ENCODE results near the gene NUSAP1. TPM values are rescaled to one million over a fixed set of nuclear protein-coding genes. Genes with fewer than 3 reads are reported as not detected.

Gene NUSAP1
- total and polyA plus RNA-seq, 3 experiments from 2014 or later: 2.7 to 106 (median 100) TPM

DNA sequence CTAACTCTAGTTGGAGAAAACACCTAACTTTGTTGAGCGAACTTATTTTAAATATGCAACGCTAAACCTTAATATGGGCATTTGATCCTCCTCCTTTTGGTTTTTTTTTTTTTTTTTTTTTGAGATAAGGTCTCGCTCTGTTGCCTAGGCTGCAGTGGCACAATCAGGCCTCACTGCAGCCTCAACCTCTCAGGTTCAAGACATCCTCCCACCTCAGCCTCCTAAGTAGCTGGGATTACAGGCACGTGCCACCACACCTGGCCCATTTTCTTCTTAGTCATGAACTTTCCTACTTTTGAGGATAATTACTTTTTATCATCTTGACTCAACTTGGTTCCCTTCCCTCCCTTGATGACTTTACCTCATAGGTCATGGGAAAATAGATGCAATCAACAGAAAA lies 3.9 kb downstream of the NUSAP1 start:
- ChIA-PET CTCF (no interaction called here), POLR2A (no interaction called here)
- H3K27me3 ChIP-seq (ENCODE audit: insufficient read depth, low read length, poor library complexity, severe bottlenecking): no peaks in the 10 kb centered on the region
- H3K4me3 ChIP-seq (ENCODE audit: low read length): no peak overlapping the region
- peak overlapping the region in 2 of 8 donors; percentile 6 to 70 for H3K27ac Mint-ChIP-seq
- H3K4me1 ChIP-seq (ENCODE audit: insufficient read depth, low read length): peaks cover 8% of the 10 kb centered on the region
- peaks cover 27 to 53% (median 41%) of the 10 kb centered on the region in 3 donors for H3K4me1 Mint-ChIP-seq
- no peak for DNase-seq
- H3K4me3 Mint-ChIP-seq: peak overlapping the region in 3 of 7 donors; percentile 2 to 59 (median 54)
- peaks cover 0 to 14% (median 3%) of the 10 kb centered on the region in 3 donors for H3K36me3 Mint-ChIP-seq
- H3K36me3 ChIP-seq (ENCODE audit: insufficient read depth, low read length): no peaks in the 10 kb centered on the region
- H3K9me3 ChIP-seq (ENCODE audit: low read length): no peaks in the 10 kb centered on the region
- peaks cover 0 to 1% of the 10 kb centered on the region in 2 donors for H3K27me3 Mint-ChIP-seq
- no peaks in the 10 kb centered on the region for H3K9me3 Mint-ChIP-seq
- no peak overlapping the region for H3K27ac ChIP-seq (ENCODE audit: low read depth, low read length)

GRCh38 chr15:41337047-41337446 lies 4.4 kb downstream of the NUSAP1 start:
- CTCF ChIA-PET: no interaction called here
- Histone ChIP-seq H3K4me1 (ENCODE audit: insufficient read depth, low read length) (peaks cover 8% of the 10 kb centered on the region), H3K27ac (ENCODE audit: low read depth, low read length) (no peak overlapping the region), H3K27me3 (ENCODE audit: insufficient read depth, low read length, poor library complexity, severe bottlenecking) (no peaks in the 10 kb centered on the region), H3K9me3 (ENCODE audit: low read length) (no peaks in the 10 kb centered on the region), H3K4me3 (ENCODE audit: low read length) (no peak overlapping the region), H3K36me3 (ENCODE audit: insufficient read depth, low read length) (no peaks in the 10 kb centered on the region)
- DNase-seq: no peak
- Mint-ChIP-seq H3K27ac (peak overlapping the region in 2 of 8 donors; percentile 2 to 4), H3K4me1 (peaks cover 22 to 53% (median 36%) of the 10 kb centered on the region in 3 donors), H3K27me3 (peaks cover 0 to 1% of the 10 kb centered on the region in 2 donors), H3K4me3 (peak overlapping the region in 1 of 7 donors; percentile 69), H3K36me3 (peaks cover 0 to 11% (median 3%) of the 10 kb centered on the region in 3 donors), H3K9me3 (no peaks in the 10 kb centered on the region)
- POLR2A ChIA-PET: no interaction called here

- H3K4me3 ChIP-seq (ENCODE audit: low read length): no peak overlapping the region
- no peaks in the 10 kb centered on the region for H3K27me3 ChIP-seq (ENCODE audit: insufficient read depth, low read length, poor library complexity, severe bottlenecking)
- H3K4me1 Mint-ChIP-seq: peaks cover 15 to 47% (median 30%) of the 10 kb centered on the region in 3 donors
- ChIA-PET POLR2A (no interaction called here), CTCF (no interaction called here)
- no peaks in the 10 kb centered on the region for H3K9me3 ChIP-seq (ENCODE audit: low read length)
- no peaks in the 10 kb centered on the region for H3K9me3 Mint-ChIP-seq
- no peak overlapping the region for H3K27ac ChIP-seq (ENCODE audit: low read depth, low read length)
- H3K27ac Mint-ChIP-seq: peak overlapping the region in 4 of 8 donors; percentile 2 to 83 (median 23)
- peaks cover 0 to 5% (median 4%) of the 10 kb centered on the region in 3 donors for H3K36me3 Mint-ChIP-seq
- H3K27me3 Mint-ChIP-seq: no peaks in the 10 kb centered on the region
- peak overlapping the region in 4 of 7 donors; percentile 16 to 75 (median 28) for H3K4me3 Mint-ChIP-seq
- no peak for DNase-seq
- H3K4me1 ChIP-seq (ENCODE audit: insufficient read depth, low read length): peaks cover 8% of the 10 kb centered on the region
- H3K36me3 ChIP-seq (ENCODE audit: insufficient read depth, low read length): no peaks in the 10 kb centered on the region
Observed at GRCh38 chr15:41337631-41338522, 5.2 kb downstream of the NUSAP1 start.

DNA sequence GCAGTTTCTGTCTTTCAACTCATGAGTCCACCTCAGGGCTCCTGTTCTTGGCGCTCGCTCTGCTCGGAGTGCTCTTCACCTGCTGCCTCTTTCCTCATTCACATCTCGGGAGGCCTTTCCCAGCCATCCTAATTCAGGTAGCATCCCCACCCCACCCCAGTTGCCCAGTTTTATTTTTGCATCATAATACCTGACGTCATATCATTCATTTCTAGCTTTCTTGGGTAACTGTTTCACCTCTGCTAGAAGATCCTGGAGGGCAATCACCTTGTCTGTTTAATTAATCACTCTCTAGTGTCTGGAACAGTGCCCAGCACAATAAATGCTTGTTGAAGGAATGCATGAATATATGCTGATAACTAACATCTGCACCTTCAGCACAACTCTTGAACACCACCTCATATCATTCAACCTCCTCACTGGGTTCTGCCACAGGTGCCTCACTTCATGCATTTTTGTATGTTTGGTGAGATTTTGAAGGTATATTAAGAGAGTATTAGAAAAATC lies 7.6 kb downstream of the NUSAP1 start:
- POLR2A ChIA-PET: no interaction called here
- no peak overlapping the region for H3K27ac ChIP-seq (ENCODE audit: low read depth, low read length)
- CTCF ChIA-PET: no interaction called here

DNA sequence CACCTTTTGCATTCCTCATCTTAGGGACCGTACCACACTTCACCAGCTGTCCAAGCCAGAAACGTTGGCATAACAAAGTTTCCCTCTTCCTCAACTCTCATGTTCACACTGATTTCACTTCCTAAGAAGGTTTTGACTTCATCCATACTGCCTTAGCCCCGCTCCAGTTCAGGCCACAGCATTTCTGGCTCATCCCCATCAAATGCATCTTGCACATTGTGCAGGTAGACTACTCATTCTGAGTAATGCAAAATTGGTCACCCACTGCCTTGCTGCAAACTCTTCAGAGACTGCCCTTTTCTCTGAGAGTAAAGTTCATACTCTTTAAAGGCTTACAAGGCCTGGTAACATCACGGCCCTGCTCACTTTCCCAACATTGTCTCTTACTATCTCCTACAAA lies 8.8 kb downstream of the NUSAP1 start:
- Mint-ChIP-seq H3K36me3 (peaks cover 0 to 6% (median 0%) of the 10 kb centered on the region in 3 donors), H3K27ac (peak overlapping the region in 4 of 8 donors; percentile 31 to 84 (median 59)), H3K4me3 (no peak overlapping the region), H3K9me3 (no peaks in the 10 kb centered on the region), H3K27me3 (no peaks in the 10 kb centered on the region), H3K4me1 (peaks cover 5 to 30% (median 6%) of the 10 kb centered on the region in 3 donors)
- H3K27ac ChIP-seq (ENCODE audit: low read depth, low read length): no peak overlapping the region
- H3K4me1 ChIP-seq (ENCODE audit: insufficient read depth, low read length): no peaks in the 10 kb centered on the region
- no peaks in the 10 kb centered on the region for H3K36me3 ChIP-seq (ENCODE audit: insufficient read depth, low read length)
- no peak for DNase-seq
- ChIA-PET CTCF (no interaction called here), POLR2A (no interaction called here)
- H3K9me3 ChIP-seq (ENCODE audit: low read length): no peaks in the 10 kb centered on the region
- no peaks in the 10 kb centered on the region for H3K27me3 ChIP-seq (ENCODE audit: insufficient read depth, low read length, poor library complexity, severe bottlenecking)
- no peak overlapping the region for H3K4me3 ChIP-seq (ENCODE audit: low read length)

More for the DNA sequence above, 7.6 kb downstream of the NUSAP1 start:
- no peaks in the 10 kb centered on the region for H3K36me3 ChIP-seq (ENCODE audit: insufficient read depth, low read length)
- Mint-ChIP-seq H3K9me3 (no peaks in the 10 kb centered on the region), H3K4me3 (peak overlapping the region in 1 of 7 donors; percentile 43), H3K4me1 (peaks cover 8 to 34% (median 10%) of the 10 kb centered on the region in 3 donors), H3K27me3 (no peaks in the 10 kb centered on the region), H3K27ac (peak overlapping the region in 1 of 8 donors; percentile 24), H3K36me3 (peaks cover 0 to 4% (median 0%) of the 10 kb centered on the region in 3 donors)
- no peaks in the 10 kb centered on the region for H3K4me1 ChIP-seq (ENCODE audit: insufficient read depth, low read length)
- DNase-seq: no peak
- no peak overlapping the region for H3K4me3 ChIP-seq (ENCODE audit: low read length)
- no peaks in the 10 kb centered on the region for H3K9me3 ChIP-seq (ENCODE audit: low read length)
- H3K27me3 ChIP-seq (ENCODE audit: insufficient read depth, low read length, poor library complexity, severe bottlenecking): no peaks in the 10 kb centered on the region

- peaks cover 0 to 4% (median 2%) of the 10 kb centered on the region in 3 donors for H3K4me1 Mint-ChIP-seq
- POLR2A ChIA-PET: no interaction called here
- no peak for DNase-seq
- no peak overlapping the region for H3K27ac ChIP-seq (ENCODE audit: low read depth, low read length)
- peaks cover 0 to 2% (median 0%) of the 10 kb centered on the region in 3 donors for H3K36me3 Mint-ChIP-seq
- no peak overlapping the region for H3K4me3 ChIP-seq (ENCODE audit: low read length)
- H3K27me3 ChIP-seq (ENCODE audit: insufficient read depth, low read length, poor library complexity, severe bottlenecking): no peaks in the 10 kb centered on the region
- H3K4me1 ChIP-seq (ENCODE audit: insufficient read depth, low read length): no peaks in the 10 kb centered on the region
- no peaks in the 10 kb centered on the region for H3K36me3 ChIP-seq (ENCODE audit: insufficient read depth, low read length)
- no peak overlapping the region for H3K4me3 Mint-ChIP-seq
- H3K9me3 ChIP-seq (ENCODE audit: low read length): no peaks in the 10 kb centered on the region
- CTCF ChIA-PET: no interaction called here
- H3K27me3 Mint-ChIP-seq: no peaks in the 10 kb centered on the region
- H3K27ac Mint-ChIP-seq: no peak overlapping the region
- no peaks in the 10 kb centered on the region for H3K9me3 Mint-ChIP-seq
Observed at GRCh38 chr15:41347236-41347635, 14.6 kb downstream of the NUSAP1 start.

GRCh38 chr15:41350057-41350717 lies 17.5 kb downstream of the NUSAP1 start:
- Histone ChIP-seq H3K27ac (ENCODE audit: low read depth, low read length) (no peak overlapping the region), H3K9me3 (ENCODE audit: low read length) (no peaks in the 10 kb centered on the region), H3K27me3 (ENCODE audit: insufficient read depth, low read length, poor library complexity, severe bottlenecking) (no peaks in the 10 kb centered on the region), H3K4me3 (ENCODE audit: low read length) (no peak overlapping the region), H3K36me3 (ENCODE audit: insufficient read depth, low read length) (no peaks in the 10 kb centered on the region), H3K4me1 (ENCODE audit: insufficient read depth, low read length) (no peaks in the 10 kb centered on the region)
- Mint-ChIP-seq H3K9me3 (no peaks in the 10 kb centered on the region), H3K27me3 (no peaks in the 10 kb centered on the region), H3K27ac (peak overlapping the region in 2 of 8 donors; percentile 4 to 40), H3K36me3 (peaks cover 0 to 4% (median 0%) of the 10 kb centered on the region in 3 donors), H3K4me1 (peaks cover 0 to 4% (median 2%) of the 10 kb centered on the region in 3 donors), H3K4me3 (no peak overlapping the region)
- DNase-seq: no peak
- CTCF ChIA-PET: no interaction called here
- POLR2A ChIA-PET: interaction anchor here (0.6 kb wide), 1 partner anchor 221 kb away, joined by 3 read pairs; no protein-coding TSS in a partner anchor

DNA sequence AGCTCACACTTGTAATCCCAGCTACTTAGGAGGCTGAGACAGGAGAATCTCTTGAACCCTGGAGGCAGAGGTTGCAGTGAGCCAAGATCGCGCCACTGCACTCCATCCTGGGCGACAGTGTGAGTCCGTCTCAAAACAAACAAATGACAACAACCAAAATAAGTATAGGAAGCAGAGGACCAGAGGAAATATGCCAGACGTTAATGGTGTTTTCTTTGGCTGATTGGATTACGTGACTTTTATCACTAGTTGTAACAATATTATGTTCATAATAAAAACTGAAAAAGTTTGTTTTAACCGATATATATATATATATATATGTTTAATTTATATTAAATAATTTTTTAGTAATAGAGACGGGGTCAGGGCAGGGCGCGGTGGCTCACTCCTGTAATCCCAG lies 21.7 kb downstream of the NUSAP1 start:
- Mint-ChIP-seq H3K4me1 (no peaks in the 10 kb centered on the region), H3K27me3 (no peaks in the 10 kb centered on the region), H3K9me3 (no peaks in the 10 kb centered on the region), H3K27ac (peak overlapping the region in 1 of 8 donors; percentile 77), H3K4me3 (no peak overlapping the region), H3K36me3 (peaks cover 0 to 2% (median 0%) of the 10 kb centered on the region in 3 donors)
- POLR2A ChIA-PET: no interaction called here
- Histone ChIP-seq H3K36me3 (ENCODE audit: insufficient read depth, low read length) (no peaks in the 10 kb centered on the region), H3K4me3 (ENCODE audit: low read length) (no peak overlapping the region), H3K27me3 (ENCODE audit: insufficient read depth, low read length, poor library complexity, severe bottlenecking) (no peaks in the 10 kb centered on the region), H3K27ac (ENCODE audit: low read depth, low read length) (no peak overlapping the region), H3K9me3 (ENCODE audit: low read length) (no peaks in the 10 kb centered on the region), H3K4me1 (ENCODE audit: insufficient read depth, low read length) (no peaks in the 10 kb centered on the region)
- no peak for DNase-seq
- CTCF ChIA-PET: no interaction called here

All from CD8-positive, alpha-beta memory T cell (primary cell).